WI38 (cell line): ENCODE results near the gene SHC2.

ENCODE experiments used
- H3K4me3 ChIP-seq: 2 replicates; pipeline ENCODE4 v1.5.1; 2011; ENCODE audit warnings: low read depth, mild to moderate bottlenecking, control low read depth, low read length
- CTCF ChIP-seq: IDR thresholded peaks from 2 replicates; pipeline ENCODE4 v1.5.1; 2012; ENCODE audit warnings: low read depth, mild to moderate bottlenecking, control low read depth, low read length

Gene SHC2

GRCh38 chr19:501646-502045 is 40.8 kb upstream of the SHC2 start:
- TF ChIP-seq CTCF = no peak
- no peak overlapping the region for H3K4me3 ChIP-seq

- no peak for TF ChIP-seq CTCF
- no peak overlapping the region for H3K4me3 ChIP-seq
Measured at GRCh38 chr19:498977-499623, 38.3 kb upstream of the SHC2 start.

GRCh38 chr19:498511-498891 is 37.7 kb upstream of the SHC2 start:
- TF ChIP-seq CTCF = no peak
- H3K4me3 ChIP-seq = no peak overlapping the region

DNA sequence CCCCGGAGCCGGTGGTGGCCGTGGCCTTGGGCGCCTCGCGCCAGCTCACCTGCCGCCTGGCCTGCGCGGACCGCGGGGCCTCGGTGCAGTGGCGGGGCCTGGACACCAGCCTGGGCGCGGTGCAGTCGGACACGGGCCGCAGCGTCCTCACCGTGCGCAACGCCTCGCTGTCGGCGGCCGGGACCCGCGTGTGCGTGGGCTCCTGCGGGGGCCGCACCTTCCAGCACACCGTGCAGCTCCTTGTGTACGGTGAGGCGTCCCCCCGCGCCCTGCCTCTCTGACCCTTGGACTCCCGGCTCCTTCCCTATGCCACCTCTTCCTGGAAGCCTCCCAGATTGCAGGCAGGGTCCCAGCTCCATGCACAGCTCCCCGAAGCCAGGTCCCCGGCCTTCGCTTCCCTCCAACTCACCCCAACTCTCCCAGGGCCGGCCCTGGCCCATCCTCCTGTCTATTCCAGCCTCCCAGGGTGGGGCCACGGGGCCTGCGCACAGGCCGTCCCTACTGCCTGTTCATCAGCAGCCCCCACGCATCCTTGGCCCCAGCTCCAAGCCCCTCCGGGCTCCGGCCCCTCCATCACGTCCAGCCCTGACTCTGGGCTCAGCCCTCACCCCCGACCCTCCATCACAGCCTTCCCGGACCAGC is 37.2 kb upstream of the SHC2 start:
- TF ChIP-seq CTCF = no peak
- no peak overlapping the region for H3K4me3 ChIP-seq

GRCh38 chr19:497491-497868 is 36.6 kb upstream of the SHC2 start:
- no peak for TF ChIP-seq CTCF
- no peak overlapping the region for H3K4me3 ChIP-seq

GRCh38 chr19:496986-497385 is 36.2 kb upstream of the SHC2 start:
- no peak overlapping the region for H3K4me3 ChIP-seq
- TF ChIP-seq CTCF = no peak

- TF ChIP-seq CTCF = no peak
- H3K4me3 ChIP-seq = no peak within 1 kb of the TSS
Measured at GRCh38 chr19:496112-496665, 35.4 kb upstream of the SHC2 start, which contains the start of gene MADCAM1. Gene MADCAM1, plus strand, starts transcription at chr19:496486. Its CDS starts 14 bp downstream, at chr19:496500.
